ENCODE results near the gene TMEM161A.

DNA sequence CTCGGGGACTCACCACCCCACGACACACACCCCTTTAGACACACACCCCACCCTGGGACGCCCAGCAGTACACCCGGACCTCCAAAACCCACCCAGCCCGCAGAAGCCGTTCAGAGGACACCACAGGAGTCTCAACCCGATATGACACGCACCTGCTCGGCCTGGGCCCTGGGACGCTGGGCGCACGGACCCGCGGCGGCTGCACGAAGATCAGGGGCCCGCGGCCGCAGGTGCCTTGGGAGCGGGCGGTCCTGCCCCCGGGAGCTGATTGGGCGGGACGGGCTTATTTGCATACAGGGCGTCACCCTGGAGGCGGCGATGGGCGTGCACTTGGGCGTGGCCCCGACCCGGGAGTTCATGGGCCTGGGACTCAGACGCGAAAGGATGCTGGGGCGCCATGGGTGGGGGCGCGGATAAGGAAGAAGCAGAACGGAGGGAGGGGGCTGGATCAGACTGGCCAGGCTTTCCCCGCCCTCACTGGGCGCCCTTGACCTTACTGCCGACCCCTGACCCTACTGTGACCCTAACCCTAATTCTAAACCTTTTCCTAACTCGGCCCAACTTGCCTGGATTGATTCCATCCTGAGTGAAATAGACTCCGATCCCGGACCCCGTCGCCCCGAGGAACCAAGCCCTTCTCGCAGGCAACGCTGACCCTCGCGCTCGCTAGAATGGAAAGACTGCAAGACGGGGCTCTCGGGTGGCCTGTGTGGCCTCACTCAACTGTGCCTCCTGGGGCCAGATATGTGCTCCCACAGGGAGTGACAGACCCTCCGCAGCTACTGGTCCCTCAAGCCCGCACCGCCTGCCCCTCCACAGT lies 32.0 kb upstream of the TMEM161A start, which contains the start of gene MEF2B:
- TF ChIP-seq YY1 (IDR thresholded peaks at IDR 0.05; ENCODE audit: insufficient read depth, insufficient read length) (no peak), ZNF274 (IDR thresholded peaks at IDR 0.05; ENCODE audit: low read depth, low read length) (no peak)

Data from NT2/D1 (cell line).